ENCODE data around the gene KCNMB4.

KCNMB4 gene

GRCh38 chr12:70402597-70402996, 36.5 kb downstream of the KCNMB4 start:
- TF ChIP-seq ZBTB7A (IDR thresholded peaks at IDR 0.05; ENCODE audit: low read depth): no peak
- no peak for TF ChIP-seq TAF1 (IDR thresholded peaks at IDR 0.05; ENCODE audit: low read depth)
- no peak for TF ChIP-seq CREB1 (IDR thresholded peaks at IDR 0.05; ENCODE audit: low read depth)
- no peak; the same call in 1 of the 2 replicates for TF ChIP-seq RAD21 (IDR thresholded peaks at IDR 0.05; ENCODE audit: low read depth)
- TF ChIP-seq MAX (IDR thresholded peaks at IDR 0.05): no peak
- no peak for TF ChIP-seq EP300 (IDR thresholded peaks at IDR 0.05; ENCODE audit: borderline replicate concordance)
- TF ChIP-seq REST (IDR thresholded peaks at IDR 0.05; ENCODE audit: low read depth): no peak
- TF ChIP-seq YY1 (IDR thresholded peaks at IDR 0.05; ENCODE audit: low read depth): no peak
- TF ChIP-seq EGR1 (IDR thresholded peaks at IDR 0.05): no peak
- TF ChIP-seq USF1 (IDR thresholded peaks at IDR 0.05): no peak
- no peak for TF ChIP-seq TEAD4 (IDR thresholded peaks at IDR 0.05)
- no peak for TF ChIP-seq CEBPB (IDR thresholded peaks at IDR 0.05)

GRCh38 chr12:70403826-70404225, 37.7 kb downstream of the KCNMB4 start:
- TF ChIP-seq ZBTB7A (IDR thresholded peaks at IDR 0.05; ENCODE audit: low read depth): no peak
- no peak for TF ChIP-seq CEBPB (IDR thresholded peaks at IDR 0.05)

GRCh38 chr12:70408004-70408790, 42.1 kb downstream of the KCNMB4 start:
- TF ChIP-seq ZBTB7A (IDR thresholded peaks at IDR 0.05; ENCODE audit: low read depth): no peak
- TF ChIP-seq MAX (IDR thresholded peaks at IDR 0.05): no peak
- no peak for TF ChIP-seq REST (IDR thresholded peaks at IDR 0.05; ENCODE audit: low read depth)
- TF ChIP-seq TCF12 (IDR thresholded peaks at IDR 0.05; ENCODE audit: low read depth): no peak
- TF ChIP-seq EGR1 (IDR thresholded peaks at IDR 0.05): no peak
- TF ChIP-seq TEAD4 (IDR thresholded peaks at IDR 0.05): no peak
- TF ChIP-seq NFIC (IDR thresholded peaks at IDR 0.05): no peak
- TF ChIP-seq TAF1 (IDR thresholded peaks at IDR 0.05; ENCODE audit: low read depth): no peak
- no peak for TF ChIP-seq CEBPB (IDR thresholded peaks at IDR 0.05)
- no peak for TF ChIP-seq RAD21 (IDR thresholded peaks at IDR 0.05; ENCODE audit: low read depth)
- TF ChIP-seq YY1 (IDR thresholded peaks at IDR 0.05; ENCODE audit: low read depth): no peak
- TF ChIP-seq EP300 (IDR thresholded peaks at IDR 0.05; ENCODE audit: borderline replicate concordance): no peak

GRCh38 chr12:70415987-70416386, 49.9 kb downstream of the KCNMB4 start:
- TF ChIP-seq TEAD4 (IDR thresholded peaks at IDR 0.05) (no peak), CEBPB (IDR thresholded peaks at IDR 0.05) (no peak), YY1 (IDR thresholded peaks at IDR 0.05; ENCODE audit: low read depth) (no peak), MAX (IDR thresholded peaks at IDR 0.05) (no peak), TCF12 (IDR thresholded peaks at IDR 0.05; ENCODE audit: low read depth) (no peak)

GRCh38 chr12:70417121-70417520, 51.0 kb downstream of the KCNMB4 start:
- TF ChIP-seq RAD21 (IDR thresholded peaks at IDR 0.05; ENCODE audit: low read depth): no peak
- TF ChIP-seq FOXM1 (IDR thresholded peaks at IDR 0.05; ENCODE audit: borderline replicate concordance, low read depth): no peak

- TF ChIP-seq FOXM1 (IDR thresholded peaks at IDR 0.05; ENCODE audit: borderline replicate concordance, low read depth) (no peak), REST (IDR thresholded peaks at IDR 0.05; ENCODE audit: low read depth) (no peak), USF1 (IDR thresholded peaks at IDR 0.05) (no peak)
Measured at GRCh38 chr12:70418101-70418500, 52.0 kb downstream of the KCNMB4 start.

Data from Ishikawa (cell line).